GM18868 (cell line): ENCODE data around the gene DOCK4.

Experiments used
- ATAC-seq: cut with Tn5 transposase; IDR thresholded peaks from one replicate; pipeline ENCODE4 v1.9.1; 2021; ENCODE audit warnings: mild to moderate bottlenecking, moderate library complexity; ENCODE audit not compliant: unreplicated experiment

Gene DOCK4

DNA sequence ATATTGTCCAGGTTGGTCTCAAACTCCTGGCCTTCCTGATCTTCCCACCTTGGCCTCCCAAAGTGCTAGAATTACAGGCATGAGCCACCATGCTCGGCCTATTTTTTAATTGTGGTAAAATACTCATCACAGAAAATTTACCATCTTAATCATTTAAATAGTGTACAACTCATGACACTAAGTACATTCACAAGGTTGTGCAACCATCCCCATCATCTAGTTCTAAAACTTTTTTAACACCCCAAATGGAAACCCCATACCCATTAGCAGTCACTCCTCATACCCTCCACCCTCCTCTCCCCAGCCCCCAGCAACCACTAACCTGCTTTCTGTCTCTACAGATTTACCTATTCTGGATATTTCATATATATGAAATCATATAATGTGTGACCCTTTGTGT lies 90.3 kb downstream of the DOCK4 start:
- ATAC-seq: no peak

DNA sequence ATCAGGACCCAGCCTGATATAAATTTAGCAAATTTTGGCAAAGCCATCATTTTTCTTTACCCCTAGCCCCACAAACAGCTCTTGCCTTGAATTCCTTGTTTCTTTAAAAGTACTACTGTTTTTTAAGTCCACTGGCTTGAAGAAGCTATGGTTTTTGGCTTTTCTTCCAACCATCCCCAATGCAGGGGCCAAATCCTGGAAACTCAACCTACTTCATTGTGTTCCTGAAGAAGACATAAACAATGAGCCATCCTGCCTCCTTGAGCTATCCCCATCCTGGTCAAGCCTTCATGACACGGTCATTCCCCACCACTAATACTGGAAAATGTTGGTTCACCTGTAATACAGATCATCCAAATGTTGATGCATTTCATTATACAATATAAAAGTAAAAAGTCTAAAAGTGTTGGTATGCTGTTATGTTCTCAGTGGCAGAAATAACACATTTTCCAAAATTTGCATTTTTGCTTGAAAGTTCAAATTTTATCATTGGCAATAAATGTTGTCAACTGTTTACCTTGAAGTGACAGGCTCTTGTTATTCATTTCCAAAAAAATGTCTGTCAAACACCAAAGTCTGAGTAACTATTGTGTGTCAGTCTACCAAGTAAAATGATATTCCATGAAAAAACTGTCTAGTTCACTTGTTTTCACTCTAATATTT lies 92.2 kb downstream of the DOCK4 start:
- no peak for ATAC-seq

DNA sequence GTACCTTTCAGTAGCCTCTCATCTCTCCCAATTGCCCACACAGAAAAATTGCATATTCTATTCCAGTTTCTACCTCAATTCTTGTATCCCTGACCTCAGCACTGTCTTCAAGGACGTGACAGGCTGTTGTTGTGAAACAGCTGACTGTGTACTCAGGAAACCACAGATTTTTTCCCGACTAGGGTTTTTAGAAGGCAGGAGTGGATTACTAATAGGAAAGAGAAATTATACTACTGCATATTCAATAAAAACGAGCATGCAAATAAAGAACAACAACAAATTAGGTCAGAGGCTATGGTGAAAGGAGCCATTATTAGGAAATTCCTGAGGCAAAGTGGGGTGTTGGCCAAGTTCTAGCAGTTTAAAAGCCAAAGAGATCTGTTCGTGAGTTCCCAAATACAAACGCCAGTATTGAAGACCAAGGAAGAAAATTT lies 93.4 kb downstream of the DOCK4 start:
- ATAC-seq: no peak

DNA sequence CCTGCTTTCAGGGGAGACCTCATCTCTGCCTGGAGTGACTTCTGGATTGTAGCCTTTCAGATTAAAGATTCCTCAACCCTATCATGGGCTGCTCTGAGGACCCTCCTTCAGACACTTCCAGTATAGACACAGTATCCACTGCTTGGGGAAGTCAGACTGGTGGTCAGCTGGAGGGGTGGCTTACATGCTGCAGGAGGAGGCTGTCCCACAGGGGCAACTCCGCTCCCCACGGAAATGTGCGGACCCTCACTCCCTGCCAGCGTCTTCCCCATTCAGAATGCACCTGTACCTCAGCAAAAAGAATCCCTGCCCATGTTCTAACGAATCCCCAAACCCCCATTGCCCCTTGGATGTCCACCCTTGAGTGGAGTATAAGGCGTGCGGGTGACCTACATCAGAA lies 95.5 kb downstream of the DOCK4 start:
- no peak for ATAC-seq

DNA sequence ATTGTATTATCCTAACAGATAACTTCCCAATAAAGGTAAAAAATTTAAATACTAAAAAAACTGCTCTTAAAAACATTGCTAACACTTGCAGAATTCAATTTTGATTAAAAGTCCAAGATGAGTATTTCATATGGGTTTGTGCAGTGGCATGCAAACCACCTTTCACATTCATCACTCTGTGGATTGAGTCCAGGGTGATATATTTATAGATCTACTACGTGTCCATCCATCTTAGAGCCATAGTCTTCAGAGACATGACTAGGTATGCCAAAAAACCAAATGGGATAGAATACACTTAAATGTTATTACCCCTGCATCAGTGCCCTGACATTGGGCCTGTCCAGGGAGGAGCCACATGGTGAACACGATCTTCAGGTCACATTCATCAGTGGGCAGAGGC lies 96.0 kb downstream of the DOCK4 start:
- ATAC-seq: no peak

DNA sequence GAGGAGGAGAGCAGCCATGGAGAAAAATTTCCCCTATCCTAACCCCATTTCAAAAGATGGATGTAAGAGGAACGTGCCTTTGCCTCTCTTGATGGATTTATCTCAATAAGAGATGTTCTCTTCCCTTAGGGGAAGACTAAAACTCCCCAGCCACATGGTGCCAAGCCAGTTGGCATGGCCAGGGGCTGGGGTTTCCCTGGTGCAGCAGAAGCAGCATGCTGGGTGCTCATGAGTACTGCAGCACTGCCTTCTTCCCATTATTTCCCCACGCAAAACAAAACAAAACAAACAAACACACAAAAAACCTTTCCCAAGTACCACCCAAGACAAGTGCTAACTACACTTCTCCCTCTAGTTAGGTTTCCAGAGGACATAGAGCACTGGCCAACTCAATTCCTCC lies 97.2 kb downstream of the DOCK4 start:
- ATAC-seq: no peak

DNA sequence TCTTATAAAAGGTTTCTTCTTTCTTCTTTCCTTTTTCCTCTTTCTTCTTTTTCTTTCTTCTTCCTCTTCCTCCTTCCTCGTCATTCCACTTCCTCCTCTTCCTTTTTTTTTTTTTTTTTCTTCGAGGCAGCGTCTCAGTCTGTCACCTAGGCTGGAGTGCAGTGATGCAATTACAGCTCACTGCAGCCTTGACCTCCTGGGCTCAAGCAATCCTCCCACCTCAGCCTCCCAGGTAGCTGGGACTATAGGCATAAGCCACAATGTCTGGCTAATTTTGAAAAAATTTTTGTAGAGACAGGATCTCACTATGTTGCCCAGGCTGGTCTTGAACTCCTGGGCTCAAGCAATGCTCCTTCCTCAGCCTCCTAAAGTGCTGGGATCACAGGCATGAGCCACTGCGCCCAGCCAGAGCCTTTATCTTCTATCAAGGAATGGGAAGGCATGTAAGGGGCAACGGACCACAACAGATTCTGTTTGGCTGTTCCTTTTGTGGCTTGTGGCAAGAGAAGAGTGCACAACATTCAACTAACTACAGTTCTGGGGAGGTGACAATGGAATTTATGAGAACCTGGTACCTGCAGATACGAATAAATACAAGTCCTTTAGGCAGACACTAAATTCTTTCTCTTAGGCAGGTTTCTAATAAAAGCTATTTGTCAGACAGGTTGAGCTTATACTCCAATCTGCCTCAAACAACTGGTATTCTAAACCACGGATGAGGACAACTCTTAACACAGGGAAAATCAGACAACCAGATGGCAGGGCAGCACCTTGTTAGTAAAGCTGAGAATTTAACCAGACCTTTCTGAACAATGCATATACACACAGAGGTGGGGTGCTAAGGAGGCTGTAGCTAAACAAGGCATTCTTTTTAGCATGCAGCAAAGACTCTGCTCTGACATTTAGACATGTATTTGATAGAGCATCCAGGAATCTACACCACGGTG lies 100.3 kb downstream of the DOCK4 start:
- ATAC-seq: no peak

DNA sequence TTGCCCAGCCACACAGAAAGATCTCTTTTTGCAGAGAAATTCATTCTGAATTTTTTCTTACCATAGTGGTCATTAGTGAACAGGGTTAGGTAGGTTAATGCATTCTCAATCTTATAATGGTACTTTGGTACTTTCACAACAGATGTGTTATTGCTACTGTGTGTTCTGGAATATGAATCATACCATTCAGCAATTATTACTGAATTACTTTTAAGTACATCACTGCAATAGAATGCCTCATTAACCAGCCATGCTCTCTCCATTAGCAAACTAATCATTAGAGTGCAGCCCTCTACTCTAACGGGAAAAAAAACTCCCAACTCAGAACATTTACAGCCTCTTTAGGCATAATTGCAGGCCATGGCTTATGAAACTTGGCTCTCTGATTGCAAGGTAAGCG lies 102.1 kb downstream of the DOCK4 start:
- ATAC-seq: no peak

DNA sequence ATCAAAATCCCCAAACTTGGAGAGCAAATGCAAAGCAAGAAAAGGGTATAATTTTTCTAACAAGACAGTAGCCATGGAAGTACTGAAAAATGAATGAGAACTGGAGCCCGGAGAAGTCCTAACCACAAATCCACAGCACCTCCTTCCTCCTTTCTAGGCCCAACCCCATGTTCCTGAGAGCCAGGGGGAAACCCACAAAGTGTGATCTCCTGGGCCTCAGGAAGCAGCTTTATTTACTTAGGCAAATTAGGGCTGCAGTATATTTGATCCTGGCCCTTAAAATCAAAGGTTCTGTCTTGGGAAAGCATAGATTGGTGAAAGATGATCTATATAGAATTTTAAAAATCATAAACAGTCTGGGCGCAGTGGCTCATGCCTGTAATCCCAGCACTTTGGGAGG lies 103.0 kb downstream of the DOCK4 start:
- ATAC-seq: no peak

DNA sequence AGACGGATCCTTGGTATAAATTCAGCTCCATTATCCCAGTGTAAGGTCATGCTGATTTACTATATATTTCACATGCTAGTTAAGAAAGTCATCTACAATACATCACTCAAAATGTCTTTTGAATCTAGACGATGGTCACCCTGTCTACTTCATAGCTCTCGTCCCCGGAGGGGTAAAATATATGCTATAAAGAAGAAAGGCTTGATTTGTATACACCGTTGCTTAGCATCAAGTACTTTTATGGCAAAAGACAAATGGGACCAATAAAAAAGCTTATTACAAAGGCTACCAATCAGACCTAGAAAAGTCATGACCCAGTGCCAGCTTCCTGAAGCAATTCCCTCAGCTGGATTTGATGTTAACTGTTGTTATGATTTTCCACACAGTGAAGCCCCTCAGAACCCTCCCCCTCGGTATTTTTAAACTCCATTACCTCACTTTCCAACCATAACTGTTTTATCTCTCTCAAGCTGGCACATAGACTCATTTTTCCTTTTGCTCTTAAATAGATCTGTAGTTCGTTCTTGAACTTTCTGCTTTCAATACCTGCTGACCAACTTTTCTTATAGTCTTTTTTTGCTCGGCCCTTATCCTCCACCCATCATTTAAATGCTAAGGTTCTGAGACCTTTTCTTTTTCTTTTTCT lies 104.9 kb downstream of the DOCK4 start:
- ATAC-seq: no peak

DNA sequence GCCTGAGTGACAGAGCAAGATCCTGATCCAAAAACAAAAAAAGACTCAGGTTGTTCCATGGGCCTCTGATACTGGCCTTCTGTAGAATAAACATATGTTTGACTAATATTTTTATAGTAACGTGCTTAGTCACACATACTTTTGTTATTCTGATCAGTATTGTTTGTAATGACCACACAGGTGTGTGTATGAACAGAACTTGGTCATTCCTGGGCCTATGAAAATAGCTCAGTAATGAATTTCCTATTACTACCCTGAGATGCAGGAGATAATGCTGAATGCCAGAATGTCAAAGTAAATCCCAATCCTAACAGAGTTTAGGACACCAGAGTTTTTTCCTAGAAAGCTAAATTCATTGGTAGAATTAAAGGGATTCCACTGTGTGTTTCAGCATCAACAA lies 108.7 kb downstream of the DOCK4 start:
- ATAC-seq: no peak

DNA sequence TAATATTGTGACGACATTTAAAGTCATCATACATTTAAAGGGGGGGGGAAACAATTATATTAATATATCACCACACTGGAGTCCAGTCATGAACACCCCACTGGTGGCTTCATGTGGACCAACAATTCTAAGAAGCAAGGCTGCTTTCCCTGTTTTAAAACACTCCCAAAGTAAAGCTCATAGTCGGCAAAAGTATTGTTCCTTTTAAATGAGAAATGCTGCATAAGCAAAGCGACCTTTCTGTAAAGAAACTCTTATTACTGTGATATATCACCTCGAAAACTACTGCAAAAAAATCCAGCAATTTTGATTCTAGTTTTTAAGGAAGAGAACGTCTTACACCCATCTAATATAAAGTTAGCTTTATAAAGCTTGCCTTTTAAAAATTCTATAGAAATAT lies 112.8 kb downstream of the DOCK4 start:
- no peak for ATAC-seq

DNA sequence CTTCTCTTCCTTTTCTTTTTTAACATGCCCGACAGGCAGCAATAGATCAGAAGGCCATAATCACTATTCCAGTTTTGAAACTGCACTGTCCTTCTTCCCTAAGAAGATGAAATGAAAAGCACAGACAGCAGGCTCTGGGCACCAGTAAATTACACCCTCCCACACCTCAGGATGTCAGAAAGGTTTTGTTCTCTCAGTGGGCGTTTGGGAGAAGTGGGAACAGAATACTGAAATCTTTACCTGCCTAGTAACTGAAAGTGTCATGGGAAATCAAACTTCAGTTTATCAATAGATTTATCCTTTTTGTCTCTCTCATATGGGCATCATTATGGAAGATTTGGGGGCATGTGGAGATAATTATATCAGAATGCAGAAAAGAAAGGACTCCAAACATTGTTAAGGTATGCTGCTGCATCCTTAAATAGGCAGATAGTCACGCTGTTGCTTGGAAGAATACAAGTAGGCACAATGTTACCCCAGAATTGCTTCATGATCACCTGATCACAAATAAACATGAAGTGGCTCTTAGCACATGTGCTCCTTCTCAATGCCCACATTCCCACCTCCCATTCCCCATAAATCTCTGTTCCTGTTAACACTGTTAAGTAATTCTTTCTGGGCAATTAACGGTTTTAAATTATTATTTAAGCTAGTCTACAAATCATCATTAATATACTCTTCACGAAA lies 113.3 kb downstream of the DOCK4 start:
- ATAC-seq: no peak

DNA sequence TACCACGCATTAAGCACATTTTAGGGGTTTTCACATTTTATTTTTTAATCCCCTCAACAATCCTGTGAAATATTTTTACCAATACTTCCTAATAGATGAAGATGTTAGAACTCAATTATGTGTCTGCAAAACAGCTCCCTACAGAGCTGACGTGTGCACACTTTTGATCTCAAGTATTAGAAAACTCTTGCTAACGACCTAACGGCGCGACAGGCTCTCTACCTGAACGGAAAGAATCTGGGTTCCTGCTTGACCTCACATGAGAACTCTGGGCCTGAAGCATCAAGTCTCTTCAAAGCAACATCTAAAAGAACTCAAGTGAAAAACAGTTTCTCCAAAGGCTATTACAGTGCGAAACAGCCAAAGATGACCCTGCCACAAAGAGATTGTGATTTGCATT lies 113.9 kb downstream of the DOCK4 start:
- ATAC-seq: no peak

DNA sequence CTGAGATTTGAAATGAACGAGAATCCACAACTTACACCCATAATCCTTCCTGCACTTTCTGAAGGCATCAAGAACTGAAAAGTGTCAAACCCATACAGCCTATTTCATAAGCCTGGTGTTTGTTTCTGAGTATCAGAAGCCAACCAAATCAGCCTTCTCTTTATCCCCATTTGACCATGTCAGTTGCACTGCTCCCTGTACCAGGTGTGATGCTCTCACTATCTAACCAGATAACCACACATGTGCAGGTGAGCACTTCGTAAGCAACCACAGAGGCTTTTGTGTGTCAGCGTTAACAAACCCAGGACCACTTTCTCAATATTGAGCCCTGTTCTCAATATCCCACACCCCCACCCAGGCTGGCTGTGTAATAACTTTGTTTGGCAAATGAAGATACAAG lies 114.4 kb downstream of the DOCK4 start:
- no peak for ATAC-seq

DNA sequence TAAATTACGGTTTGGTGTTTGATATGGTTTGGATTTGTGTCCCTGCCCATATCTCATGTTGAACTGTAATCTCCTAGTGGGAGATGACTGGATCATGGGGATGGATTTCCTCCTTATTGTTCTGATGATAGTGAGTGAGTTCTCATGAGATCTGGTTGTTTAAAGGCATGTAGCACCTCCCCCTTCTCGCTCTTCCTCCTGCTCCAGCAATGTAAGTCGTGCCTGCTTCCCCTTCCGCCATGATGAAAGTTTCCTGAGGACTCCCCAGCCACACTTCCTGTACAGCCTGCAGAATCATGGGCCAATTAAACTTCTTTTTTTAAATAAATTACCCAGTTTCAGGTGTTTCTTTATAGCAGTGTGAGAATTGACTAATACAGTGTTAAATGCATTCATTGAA lies 116.6 kb downstream of the DOCK4 start:
- ATAC-seq: no peak

DNA sequence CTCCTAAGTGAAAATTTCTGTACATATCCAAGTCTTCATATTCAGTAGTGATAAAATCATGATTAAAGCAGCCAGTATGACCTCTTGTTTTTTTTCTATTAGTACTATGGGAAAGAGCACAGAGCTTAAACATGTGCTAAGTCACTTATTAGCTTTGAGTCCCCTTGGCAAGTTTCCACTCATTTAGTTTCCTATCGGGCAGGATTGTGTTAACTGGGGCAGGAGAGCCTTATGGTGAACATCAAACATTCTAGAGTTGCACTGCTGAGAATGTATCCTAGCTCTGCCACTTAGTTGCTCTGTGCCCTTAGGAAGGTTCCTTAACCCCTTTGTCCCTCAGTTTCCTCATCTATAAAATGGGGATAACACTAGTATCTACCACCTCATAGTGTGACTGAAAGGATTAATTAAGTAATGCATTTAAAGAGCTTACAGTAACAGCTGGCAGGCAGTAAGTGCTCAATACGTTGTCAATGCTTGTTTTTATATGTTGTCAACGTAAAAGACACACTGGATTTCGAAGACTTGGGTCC lies 117.6 kb downstream of the DOCK4 start:
- ATAC-seq: no peak

DNA sequence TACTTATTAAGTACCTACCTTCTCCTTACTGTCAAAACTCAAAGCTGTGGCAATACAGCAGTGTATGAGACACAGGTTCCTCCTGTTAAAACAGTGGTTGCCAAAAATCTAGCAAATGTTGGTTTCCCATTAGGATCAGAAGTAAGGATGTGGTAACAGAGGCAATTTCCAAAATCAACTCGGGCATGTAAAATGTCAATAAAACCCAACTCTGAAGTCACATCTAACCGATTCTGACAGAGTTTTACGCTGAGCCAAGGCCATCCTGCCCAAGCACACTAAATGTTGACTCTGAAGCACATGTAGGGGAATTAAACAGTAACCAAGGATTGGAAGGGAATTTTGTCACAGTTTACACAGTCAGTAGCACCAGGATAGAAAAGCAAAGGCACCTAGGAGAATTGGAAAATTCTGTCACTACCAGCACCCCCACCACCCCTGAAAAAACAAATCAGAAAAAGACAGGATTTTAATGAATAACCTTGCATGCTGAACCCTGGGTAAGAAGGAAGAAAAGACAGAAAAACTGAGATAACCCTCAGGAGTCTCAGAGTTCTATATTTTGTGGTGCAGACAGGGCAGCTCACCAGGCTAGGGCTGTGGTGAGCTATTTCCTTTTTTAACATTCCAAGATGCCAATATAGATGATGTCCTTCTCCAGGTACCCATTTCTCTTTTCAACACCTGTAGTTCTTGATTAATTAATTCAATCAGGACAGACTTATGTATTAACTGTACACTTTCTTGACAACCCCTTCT lies 119.5 kb downstream of the DOCK4 start:
- no peak for ATAC-seq

DNA sequence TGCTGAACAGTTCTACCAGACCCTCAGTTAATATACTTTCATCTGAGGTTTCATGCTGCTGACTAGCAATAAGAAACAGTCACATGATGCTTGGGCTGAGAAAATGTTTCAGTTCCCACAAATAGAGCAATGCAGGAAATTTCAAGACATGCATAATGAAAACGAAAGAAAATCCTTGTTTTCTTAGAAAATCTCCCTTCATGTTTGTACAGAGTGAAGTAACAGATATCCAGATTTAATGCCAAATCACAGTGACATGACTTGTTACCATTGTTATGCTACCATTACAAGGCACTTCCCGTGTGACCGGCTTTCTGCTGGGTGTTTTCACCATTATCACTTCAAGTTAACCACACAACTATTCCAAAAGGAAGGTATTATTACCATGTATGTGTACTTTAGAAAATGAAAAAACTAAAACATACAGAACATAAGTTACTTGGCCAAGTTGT lies 121.7 kb downstream of the DOCK4 start:
- ATAC-seq: peak; percentile 58

DNA sequence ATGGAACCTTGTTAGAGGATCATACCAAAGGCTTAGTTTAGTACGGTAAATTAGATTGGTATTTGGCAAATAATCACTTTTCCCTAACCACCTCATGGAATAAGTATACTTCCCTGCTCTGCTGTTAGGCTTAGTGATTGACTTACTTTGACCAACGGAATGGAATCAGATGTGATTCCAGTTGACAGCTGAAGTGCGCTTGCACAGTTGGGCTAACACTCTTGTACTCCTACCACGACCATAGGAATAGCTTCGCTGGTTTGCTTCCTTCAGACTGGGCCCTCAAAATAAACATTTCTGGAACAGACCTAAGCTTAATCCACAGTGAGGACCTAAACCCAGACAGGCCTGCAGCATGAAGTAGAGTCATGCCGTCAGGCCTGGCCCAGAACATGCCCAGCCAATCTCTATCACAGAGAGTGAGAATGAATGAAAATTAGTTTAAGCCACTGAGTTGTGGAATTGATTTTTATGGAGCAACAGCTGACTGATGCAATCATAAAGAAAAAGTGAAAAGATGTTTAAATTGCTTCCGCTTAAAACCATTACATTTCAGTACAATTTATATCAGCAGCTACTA lies 122.3 kb downstream of the DOCK4 start:
- ATAC-seq: no peak
